ENCODE data around the gene TBPL1.
A peak's percentile ranks its signal among the peaks of the same experiment; 100 is the strongest.

Gene TBPL1

GRCh38 chr6:134009876-134010275 lies 56.9 kb downstream of the TBPL1 start:
- TF ChIP-seq, protein P1, sequence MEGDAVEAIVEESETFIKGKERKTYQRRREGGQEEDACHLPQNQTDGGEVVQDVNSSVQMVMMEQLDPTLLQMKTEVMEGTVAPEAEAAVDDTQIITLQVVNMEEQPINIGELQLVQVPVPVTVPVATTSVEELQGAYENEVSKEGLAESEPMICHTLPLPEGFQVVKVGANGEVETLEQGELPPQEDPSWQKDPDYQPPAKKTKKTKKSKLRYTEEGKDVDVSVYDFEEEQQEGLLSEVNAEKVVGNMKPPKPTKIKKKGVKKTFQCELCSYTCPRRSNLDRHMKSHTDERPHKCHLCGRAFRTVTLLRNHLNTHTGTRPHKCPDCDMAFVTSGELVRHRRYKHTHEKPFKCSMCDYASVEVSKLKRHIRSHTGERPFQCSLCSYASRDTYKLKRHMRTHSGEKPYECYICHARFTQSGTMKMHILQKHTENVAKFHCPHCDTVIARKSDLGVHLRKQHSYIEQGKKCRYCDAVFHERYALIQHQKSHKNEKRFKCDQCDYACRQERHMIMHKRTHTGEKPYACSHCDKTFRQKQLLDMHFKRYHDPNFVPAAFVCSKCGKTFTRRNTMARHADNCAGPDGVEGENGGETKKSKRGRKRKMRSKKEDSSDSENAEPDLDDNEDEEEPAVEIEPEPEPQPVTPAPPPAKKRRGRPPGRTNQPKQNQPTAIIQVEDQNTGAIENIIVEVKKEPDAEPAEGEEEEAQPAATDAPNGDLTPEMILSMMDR (IDR thresholded peaks at IDR 0.05), result no peak

GRCh38 chr6:134010400-134010799 lies 57.4 kb downstream of the TBPL1 start:
- TF ChIP-seq, protein P1 (IDR thresholded peaks at IDR 0.05), result no peak
- no peak overlapping the region for H3K27ac ChIP-seq
- no peak for DNase-seq (ENCODE audit: low spot score)
- no peak overlapping the region for H3K4me3 ChIP-seq

More at GRCh38 chr6:134009876-134010275, 56.9 kb downstream of the TBPL1 start:
- H3K4me3 ChIP-seq, result no peak overlapping the region
- DNase-seq (ENCODE audit: low spot score), result no peak
- H3K27ac ChIP-seq, result no peak overlapping the region

DNA sequence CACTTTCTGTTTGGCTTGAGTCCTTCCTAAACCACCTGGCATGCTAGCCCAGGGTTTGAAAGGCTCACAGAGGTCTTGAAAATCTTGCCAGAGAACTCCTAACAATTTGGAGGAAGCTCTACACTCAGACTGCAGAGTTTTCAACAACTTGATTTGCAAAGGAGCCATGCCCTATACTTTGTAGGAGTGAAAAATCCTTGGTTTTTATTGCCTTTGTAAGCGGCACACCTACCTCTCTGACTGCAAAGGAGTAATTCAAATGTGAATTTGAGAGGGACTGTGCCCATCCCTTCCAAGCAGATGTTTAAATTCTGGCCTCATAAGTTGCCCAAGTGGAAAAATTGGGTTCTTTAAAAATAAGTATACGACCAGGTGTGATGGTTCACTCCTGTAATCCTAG lies 58.0 kb downstream of the TBPL1 start:
- no peak overlapping the region for H3K4me3 ChIP-seq
- no peak overlapping the region for H3K27ac ChIP-seq
- TF ChIP-seq, protein P1 (IDR thresholded peaks at IDR 0.05), result no peak
- no peak for DNase-seq (ENCODE audit: low spot score)

GRCh38 chr6:134014588-134015137 lies 61.6 kb downstream of the TBPL1 start:
- DNase-seq (ENCODE audit: low spot score), result no peak
- Histone ChIP-seq H3K27ac (no peak overlapping the region), H3K4me3 (no peak overlapping the region)
- TF ChIP-seq, protein P1 (IDR thresholded peaks at IDR 0.05), result no peak

DNA sequence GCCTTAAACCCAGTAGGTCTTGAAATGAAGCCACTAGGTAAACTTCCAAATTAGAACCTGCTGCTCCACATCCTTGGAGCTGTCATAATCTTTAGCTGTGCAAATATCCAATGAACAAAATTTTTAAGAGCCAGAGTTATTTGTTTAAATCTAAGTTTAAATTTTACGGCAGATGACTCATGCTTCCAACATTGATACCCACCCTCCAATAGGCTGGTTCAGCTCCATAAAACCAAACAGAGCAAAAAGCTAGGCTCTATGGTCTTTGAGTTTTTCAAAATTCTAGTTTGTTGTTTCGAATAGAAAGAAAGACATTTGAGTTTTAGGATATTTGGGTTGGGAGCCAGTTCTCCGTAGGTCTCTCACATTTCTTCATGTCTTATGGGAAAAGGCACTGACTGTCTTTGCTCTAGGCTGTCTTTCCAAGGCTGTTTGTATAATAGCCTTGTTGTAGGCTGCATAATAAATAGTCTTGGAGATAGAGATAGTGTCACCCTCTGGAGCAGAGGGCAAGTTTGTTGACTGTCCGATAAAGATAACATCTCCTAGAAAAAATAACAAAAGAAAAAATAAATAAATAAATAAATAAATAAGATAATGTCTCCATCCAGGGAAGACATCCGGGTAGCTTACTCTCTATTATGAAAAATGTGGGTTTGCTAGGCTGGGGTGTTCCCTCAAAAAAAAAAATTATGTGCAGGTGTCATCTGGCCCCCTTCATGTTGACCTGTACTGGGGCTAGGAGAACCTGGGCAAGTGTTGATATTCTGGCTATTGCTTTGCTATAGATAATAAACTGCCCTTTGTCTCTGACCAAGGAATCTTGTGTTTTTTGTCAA lies 62.9 kb downstream of the TBPL1 start:
- DNase-seq (ENCODE audit: low spot score), result no peak
- TF ChIP-seq, protein P1 (IDR thresholded peaks at IDR 0.05), result no peak
- H3K4me3 ChIP-seq, result no peak overlapping the region
- no peak overlapping the region for H3K27ac ChIP-seq

- TF ChIP-seq, protein P1 (IDR thresholded peaks at IDR 0.05), result no peak
- H3K4me3 ChIP-seq, result no peak overlapping the region
- DNase-seq (ENCODE audit: low spot score), result no peak
- no peak overlapping the region for H3K27ac ChIP-seq
Observed at GRCh38 chr6:134016558-134016814, 63.5 kb downstream of the TBPL1 start.

DNA sequence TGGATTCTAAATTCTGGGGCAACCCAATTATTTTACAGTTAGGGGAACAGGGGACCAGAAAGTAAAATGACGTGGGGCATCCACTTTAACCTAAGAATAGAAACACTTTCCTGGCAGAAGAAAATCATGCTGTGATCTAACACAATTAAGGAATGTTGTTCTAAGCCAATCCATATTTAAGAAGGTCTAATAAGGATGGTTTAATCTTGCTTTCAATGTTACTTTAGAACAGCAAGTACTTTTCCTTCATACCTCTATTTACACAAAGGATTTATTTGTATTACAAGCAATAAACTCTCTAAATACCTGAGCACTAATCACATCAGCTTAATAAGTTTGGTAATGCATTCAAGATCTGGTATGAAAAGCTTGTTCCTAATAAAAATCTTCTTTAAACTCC lies 67.0 kb downstream of the TBPL1 start:
- no peak for DNase-seq (ENCODE audit: low spot score)
- peak overlapping the region in 1 of 2 donors; percentile 38 for H3K27ac ChIP-seq
- TF ChIP-seq, protein P1 (IDR thresholded peaks at IDR 0.05), result no peak

More for the DNA sequence above, 67.0 kb downstream of the TBPL1 start:
- H3K4me3 ChIP-seq, result no peak overlapping the region
